Activated T-helper 17 cell treated with anti-CD3 and anti-CD28 coated beads, Interleukin-2, amount 50 U/mL, for 72 hours (primary cell): ENCODE data around the gene DGKZ. TPM values are rescaled to one million over a fixed set of nuclear protein-coding genes. Genes with fewer than 3 reads are reported as not detected.

Experiments used
- ATAC-seq: fragments of 150-1000 bp; cut with Tn5 transposase; replicated peaks from 2 replicates; pipeline ENCODE4 v1.10.0; 2021; ENCODE audit warnings: mild to moderate bottlenecking, moderate library complexity
- H3K27ac Mint-ChIP-seq: one replicate; pipeline ENCODE4 v1.8.0; 2022; ENCODE audit warnings: mixed read lengths
- H3K27me3 Mint-ChIP-seq: one replicate; pipeline ENCODE4 v1.8.0; 2022; ENCODE audit warnings: mixed read lengths
- H3K36me3 Mint-ChIP-seq: one replicate; pipeline ENCODE4 v1.8.0; 2022; ENCODE audit warnings: low read depth, mild to moderate bottlenecking, mixed read lengths
- H3K4me1 Mint-ChIP-seq: one replicate; pipeline ENCODE4 v1.8.0; 2022; ENCODE audit warnings: mixed read lengths
- H3K4me3 Mint-ChIP-seq: one replicate; pipeline ENCODE4 v1.8.0; 2022; ENCODE audit warnings: mild to moderate bottlenecking, mixed read lengths
- H3K9me3 Mint-ChIP-seq: one replicate; pipeline ENCODE4 v1.8.0; 2022; ENCODE audit warnings: mixed read lengths
- total RNA-seq, 2 donors: library from RNA; stranded (reverse); gene quantifications; one replicate each; pipeline ENCODE4 v1.2.3, GENCODE V29; 2022

Gene DGKZ
- total RNA-seq, 2 donors from 2014 or later = 78.9 to 100 TPM

DNA sequence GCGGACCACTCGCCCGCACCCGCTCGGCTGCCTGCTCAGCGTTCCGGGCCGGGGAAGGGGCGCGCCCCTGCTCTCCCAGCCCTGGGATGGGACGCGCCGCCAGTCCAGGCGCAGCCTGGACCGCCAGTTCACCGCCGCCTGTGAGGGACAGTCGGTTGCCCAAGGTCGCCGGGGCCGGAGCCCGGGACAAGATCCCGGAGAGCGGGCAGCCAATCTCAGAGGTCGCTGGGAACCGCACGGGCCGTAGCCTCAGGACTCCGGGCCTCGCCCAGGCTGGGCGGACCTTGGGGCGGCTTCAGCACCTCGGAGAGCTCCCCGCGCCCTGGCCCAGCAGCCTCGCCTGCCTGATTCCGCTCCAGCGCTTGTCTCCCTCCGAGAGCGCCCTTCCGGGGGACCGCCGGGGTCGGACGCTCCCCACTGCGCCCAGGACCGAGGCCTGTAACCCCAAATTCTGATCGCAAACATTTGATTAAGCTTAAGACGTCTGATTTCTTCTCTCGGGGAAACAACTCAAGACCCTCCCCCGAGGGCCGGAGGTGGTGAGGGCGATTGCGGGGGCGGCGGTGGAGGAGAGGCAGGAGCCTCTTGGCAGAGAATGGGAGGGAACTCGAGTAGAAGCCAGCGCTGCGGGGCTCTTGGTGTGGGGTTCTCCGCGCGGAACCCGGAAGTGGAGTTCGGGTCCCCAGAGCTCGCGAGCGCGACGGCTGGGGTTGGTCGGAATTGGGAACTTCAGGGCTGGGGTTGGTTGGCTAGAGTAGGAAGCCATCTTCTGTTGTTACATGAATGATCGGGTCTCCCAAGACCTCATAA, 45.4 kb downstream of the DGKZ start:
- H3K9me3 Mint-ChIP-seq = no peaks in the 10 kb centered on the region
- H3K27me3 Mint-ChIP-seq = peaks cover 31% of the 10 kb centered on the region
- H3K4me3 Mint-ChIP-seq = peak overlapping the region; percentile 78
- peaks cover 20% of the 10 kb centered on the region for H3K36me3 Mint-ChIP-seq
- H3K27ac Mint-ChIP-seq = peak overlapping the region; percentile 20
- peak; percentile 86 for ATAC-seq
- H3K4me1 Mint-ChIP-seq = peaks cover 15% of the 10 kb centered on the region

DNA sequence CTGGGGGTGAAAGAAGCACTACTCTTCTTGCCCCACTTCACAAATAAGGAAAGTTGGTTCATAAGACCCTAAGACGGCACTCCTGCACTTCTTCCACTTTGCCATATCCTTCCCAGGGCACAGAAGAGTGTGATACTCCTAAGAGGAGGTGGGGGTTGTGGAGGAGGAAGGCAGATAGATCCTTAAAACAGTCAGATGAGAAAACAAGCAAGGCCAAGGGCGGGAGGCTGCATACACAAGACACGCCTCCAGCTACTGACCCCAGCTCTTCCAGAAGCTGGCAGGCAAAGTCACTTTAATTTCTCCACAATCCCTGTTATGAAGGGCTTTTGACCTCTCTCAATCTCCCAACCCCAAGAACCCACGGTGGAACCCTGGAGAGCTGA, 46.0 kb downstream of the DGKZ start:
- H3K4me3 Mint-ChIP-seq = peak overlapping the region; percentile 78
- ATAC-seq = no peak
- peaks cover 24% of the 10 kb centered on the region for H3K36me3 Mint-ChIP-seq
- H3K9me3 Mint-ChIP-seq = no peaks in the 10 kb centered on the region
- H3K27me3 Mint-ChIP-seq = peaks cover 26% of the 10 kb centered on the region
- H3K4me1 Mint-ChIP-seq = peaks cover 12% of the 10 kb centered on the region
- no peak overlapping the region for H3K27ac Mint-ChIP-seq

DNA sequence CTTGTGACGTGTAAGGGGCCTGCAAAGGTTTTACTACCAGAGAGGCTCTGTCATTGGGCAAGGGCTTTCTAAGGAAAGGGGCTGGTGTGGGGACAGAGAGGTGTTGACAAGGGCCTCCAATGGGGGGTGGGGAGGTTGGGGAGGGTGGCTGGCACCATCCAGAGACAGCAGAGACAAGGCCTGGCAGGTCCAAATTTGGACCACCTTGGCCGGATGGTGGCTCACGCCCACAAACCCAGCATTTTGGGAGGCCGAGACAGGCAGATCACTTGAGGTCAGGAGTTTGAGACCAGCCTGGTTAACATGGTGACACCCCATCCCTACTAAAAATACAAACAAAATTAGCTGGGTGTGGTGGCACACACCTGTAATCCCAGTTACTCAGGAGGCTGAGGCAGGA, 46.5 kb downstream of the DGKZ start:
- Mint-ChIP-seq H3K9me3 (no peaks in the 10 kb centered on the region), H3K36me3 (peaks cover 24% of the 10 kb centered on the region), H3K27ac (no peak overlapping the region), H3K4me3 (no peak overlapping the region), H3K27me3 (peaks cover 21% of the 10 kb centered on the region), H3K4me1 (peaks cover 8% of the 10 kb centered on the region)
- ATAC-seq = no peak

DNA sequence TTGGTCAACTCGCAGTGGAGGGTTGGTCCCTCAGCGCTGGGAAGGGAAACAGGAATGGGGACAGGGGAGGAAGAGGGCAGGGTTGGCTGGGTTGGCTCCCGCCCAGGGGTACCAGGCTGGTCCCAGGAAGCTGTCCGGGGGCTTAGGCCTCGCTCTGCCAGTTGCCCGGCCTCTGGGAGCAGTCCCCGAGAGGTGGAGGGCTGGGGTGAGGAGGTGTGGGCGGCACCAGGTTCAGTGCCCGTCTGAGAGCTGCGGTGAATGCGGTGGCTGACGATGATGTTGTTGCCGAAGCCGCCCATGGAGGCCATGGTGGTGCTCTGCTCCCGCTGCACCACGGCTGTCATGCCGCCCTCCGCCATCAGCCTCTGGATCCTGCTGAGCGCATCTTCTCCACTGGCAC, 50.3 kb downstream of the DGKZ start:
- no peaks in the 10 kb centered on the region for H3K9me3 Mint-ChIP-seq

DNA sequence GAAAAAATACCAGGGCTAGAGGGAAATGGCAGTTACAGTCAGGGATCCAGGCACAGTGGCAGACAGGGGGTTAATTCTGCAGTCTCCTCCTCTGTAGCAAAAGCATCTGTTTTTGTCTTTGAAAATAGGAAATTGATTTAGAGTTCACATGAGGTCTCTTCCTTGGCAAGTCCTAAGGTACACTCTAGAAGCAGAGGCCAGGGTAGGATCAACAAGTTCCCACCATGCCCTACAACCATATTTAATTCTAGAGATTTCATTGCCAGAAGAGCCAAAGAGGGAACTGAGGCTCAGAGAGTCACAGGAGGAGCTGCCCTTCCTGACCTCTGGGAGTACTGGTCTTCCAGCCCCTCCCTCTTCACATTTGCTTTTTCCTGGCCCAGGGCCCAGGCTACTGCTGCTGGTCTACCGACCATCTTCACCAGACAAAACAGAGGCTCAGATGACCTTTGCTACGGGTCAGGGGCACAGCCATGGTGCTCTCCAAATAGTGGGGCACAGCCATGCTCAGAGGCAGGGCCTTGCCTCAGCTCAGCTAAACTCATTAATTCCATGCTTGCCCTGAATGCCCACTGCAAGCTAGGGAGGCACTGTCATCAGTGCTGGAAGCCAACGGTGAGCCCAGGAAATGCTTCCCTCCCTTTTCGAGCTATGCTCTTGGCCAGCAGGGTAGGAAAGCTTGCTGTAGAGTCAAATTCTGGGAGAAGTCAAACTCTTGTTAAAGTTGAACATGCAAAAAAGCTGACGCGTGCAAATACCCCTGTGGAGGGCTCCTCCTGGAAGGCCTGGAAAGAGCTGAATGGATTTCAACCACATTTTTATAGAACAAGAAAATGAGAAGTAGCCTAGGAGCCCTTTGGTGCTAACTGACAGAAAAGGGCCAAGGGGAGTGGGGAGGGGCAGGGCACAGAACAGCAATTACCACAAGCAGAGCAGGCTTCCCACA, 56.0 kb downstream of the DGKZ start:
- peaks cover 65% of the 10 kb centered on the region for H3K36me3 Mint-ChIP-seq

More for the DNA sequence above, 50.3 kb downstream of the DGKZ start:
- Mint-ChIP-seq H3K4me1 (peaks cover 7% of the 10 kb centered on the region), H3K27ac (no peak overlapping the region), H3K4me3 (no peak overlapping the region), H3K27me3 (peaks cover 7% of the 10 kb centered on the region), H3K36me3 (peaks cover 46% of the 10 kb centered on the region)
- ATAC-seq = no peak

DNA sequence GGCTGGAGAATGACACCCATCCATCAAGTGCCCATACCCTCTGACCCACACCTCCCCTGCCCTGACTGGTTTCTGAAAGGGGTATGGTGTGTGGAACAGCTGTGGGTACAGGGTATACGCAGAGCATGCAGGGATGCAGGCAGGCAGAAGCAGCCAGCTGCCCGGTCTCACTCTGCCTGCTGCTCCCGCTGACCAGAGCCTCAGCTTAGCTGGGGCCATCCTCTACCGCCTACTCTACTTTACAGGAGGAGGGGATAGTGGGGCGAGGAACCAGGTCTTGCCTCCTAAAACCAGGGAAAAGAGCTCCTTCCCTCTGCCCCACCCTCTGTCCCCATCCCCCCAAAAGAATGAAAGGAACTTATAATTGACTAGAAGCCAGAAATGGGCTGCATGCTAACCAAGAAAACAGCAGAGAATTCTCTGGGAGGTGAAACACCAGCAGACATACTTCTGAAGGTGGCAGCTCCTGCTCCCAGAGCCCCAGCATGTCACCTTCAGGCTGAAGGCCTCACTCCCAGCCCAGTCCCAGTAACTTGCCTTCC, 57.3 kb downstream of the DGKZ start:
- Mint-ChIP-seq H3K27ac (no peak overlapping the region), H3K4me1 (no peaks in the 10 kb centered on the region), H3K36me3 (peaks cover 71% of the 10 kb centered on the region), H3K27me3 (no peaks in the 10 kb centered on the region), H3K4me3 (no peak overlapping the region), H3K9me3 (no peaks in the 10 kb centered on the region)
- no peak for ATAC-seq

More for the DNA sequence above, 56.0 kb downstream of the DGKZ start:
- H3K27me3 Mint-ChIP-seq = no peaks in the 10 kb centered on the region
- no peak overlapping the region for H3K4me3 Mint-ChIP-seq
- no peak overlapping the region for H3K27ac Mint-ChIP-seq
- ATAC-seq = no peak
- no peaks in the 10 kb centered on the region for H3K9me3 Mint-ChIP-seq
- no peaks in the 10 kb centered on the region for H3K4me1 Mint-ChIP-seq

DNA sequence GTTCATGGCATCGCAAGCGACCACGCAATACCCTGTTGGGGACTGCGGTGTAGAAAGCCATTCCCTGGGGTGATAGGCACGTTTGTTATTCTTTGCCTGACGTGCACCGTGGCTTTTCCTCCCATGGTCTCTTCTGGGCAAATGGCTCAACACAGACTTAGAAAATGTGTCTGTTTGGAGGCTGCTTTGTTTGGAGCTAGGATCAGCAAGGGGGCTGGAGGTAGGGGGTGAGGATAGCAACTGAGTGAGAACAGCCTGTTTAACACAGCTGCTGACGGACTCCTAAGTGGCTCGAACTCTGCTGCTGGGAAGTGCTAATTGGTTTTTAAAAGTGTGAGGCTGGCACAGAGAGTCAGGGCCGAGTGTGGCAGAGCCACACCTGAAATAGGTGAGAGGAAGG, 60.4 kb downstream of the DGKZ start:
- Mint-ChIP-seq H3K9me3 (no peaks in the 10 kb centered on the region), H3K4me3 (no peak overlapping the region), H3K36me3 (peaks cover 71% of the 10 kb centered on the region), H3K27me3 (no peaks in the 10 kb centered on the region), H3K4me1 (no peaks in the 10 kb centered on the region), H3K27ac (no peak overlapping the region)
- no peak for ATAC-seq

DNA sequence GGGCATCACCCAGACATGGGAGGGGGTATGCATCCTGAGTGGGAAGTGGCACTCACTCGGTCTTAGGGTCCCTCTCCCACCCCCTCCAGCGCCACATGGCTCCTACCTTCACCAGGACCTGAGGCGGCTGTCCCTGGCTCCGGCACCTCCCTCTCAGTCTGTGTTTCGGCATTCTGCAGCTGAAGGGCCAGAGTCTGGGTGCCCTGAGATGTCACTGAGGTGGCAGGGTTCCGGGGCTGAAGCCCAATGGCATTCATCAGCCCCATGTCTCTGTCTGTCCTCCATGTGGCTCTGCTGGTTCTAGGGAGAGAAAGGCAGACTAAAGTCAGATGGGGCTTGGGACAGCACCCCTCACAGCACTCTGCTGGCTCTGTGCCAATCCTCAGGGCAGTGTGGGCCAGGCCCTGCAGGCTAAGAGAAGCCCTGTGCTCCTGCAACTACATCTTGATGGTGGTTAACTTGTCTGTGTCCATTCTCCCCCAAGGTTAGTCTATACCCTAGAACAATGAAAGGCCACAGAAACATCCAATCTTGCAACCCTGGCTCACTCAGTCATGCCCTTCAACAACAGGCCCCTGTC, 61.2 kb downstream of the DGKZ start:
- Mint-ChIP-seq H3K27ac (no peak overlapping the region), H3K9me3 (no peaks in the 10 kb centered on the region), H3K27me3 (no peaks in the 10 kb centered on the region)

DNA sequence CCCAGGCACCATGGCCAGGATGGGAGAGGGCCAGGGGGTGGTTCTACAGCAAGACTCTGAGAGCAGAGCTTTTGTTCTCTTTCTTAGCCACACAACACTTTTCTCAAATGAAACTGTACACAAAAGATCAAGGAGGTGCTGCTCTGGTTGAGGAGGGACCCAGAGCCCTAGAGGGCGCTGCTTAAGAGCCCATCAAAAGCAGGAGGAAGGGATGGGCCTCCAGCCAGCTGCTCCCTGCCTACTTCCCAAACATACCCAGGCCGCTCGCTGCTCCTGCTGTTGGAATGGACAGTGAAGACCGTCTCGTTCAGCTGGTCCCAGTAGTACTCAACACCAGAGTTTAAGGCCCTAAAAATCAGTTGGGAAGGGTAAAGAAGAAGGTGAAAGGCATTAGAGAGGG, 62.8 kb downstream of the DGKZ start:
- H3K27ac Mint-ChIP-seq = no peak overlapping the region
- no peaks in the 10 kb centered on the region for H3K27me3 Mint-ChIP-seq
- no peaks in the 10 kb centered on the region for H3K9me3 Mint-ChIP-seq
- no peak for ATAC-seq
- H3K36me3 Mint-ChIP-seq = peaks cover 68% of the 10 kb centered on the region
- H3K4me3 Mint-ChIP-seq = no peak overlapping the region
- H3K4me1 Mint-ChIP-seq = no peaks in the 10 kb centered on the region

More for the DNA sequence above, 61.2 kb downstream of the DGKZ start:
- Mint-ChIP-seq H3K36me3 (peaks cover 68% of the 10 kb centered on the region), H3K4me1 (no peaks in the 10 kb centered on the region), H3K4me3 (no peak overlapping the region)
- ATAC-seq = no peak

DNA sequence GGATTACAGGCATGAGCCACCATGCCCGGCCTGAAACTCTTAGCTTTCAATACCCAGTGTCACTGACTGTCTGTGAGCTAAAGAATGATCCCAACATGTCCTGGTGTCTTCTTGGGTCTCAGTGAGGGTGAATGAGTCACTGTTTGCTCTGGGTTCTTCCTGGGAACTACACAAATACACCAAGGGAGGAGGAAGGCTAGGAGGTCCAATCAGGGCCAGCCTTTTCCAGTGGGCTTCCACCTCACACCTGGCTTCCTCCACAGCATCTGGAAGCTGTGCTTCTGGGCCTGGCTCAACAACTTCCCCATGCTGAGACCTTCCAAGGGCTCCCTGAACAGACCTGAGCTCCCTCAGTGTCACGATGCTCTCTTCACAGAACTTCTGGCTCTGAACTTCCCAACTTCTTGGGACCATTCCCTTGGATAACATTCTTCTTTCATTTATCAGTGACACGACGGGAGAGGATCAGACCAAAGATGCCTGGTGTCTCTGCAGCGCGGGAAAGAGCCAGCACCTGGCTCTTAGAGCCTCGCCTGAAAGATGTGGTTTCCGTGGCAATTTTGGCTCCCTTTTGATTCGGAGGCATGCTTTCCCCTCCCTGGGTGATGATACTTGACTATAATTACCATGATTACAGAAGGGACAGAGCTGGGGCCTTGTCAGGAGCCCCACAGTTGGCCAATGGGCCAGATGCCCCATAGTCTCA, 66.7 kb downstream of the DGKZ start:
- ATAC-seq = no peak
- H3K27ac Mint-ChIP-seq = peak overlapping the region; percentile 17
- no peaks in the 10 kb centered on the region for H3K4me1 Mint-ChIP-seq
- H3K36me3 Mint-ChIP-seq = peaks cover 78% of the 10 kb centered on the region
- H3K9me3 Mint-ChIP-seq = no peaks in the 10 kb centered on the region
- H3K27me3 Mint-ChIP-seq = no peaks in the 10 kb centered on the region
- H3K4me3 Mint-ChIP-seq = no peak overlapping the region

DNA sequence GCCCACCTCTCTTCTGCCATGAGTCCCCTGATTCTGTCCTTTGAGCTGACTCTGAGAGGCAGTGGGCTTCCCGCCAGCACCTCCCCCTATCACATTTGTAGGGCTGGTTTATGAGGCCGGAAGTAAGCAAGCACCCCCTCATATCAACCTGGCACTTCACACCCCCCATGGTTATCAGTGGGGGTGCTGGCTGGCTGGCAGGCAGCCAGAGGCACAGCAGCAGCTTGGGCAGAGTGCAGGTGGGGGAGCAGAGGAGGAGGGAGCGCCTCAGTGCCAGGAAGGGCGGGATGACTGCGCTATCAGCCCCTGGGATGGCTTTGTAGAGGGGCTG, 67.2 kb downstream of the DGKZ start:
- H3K36me3 Mint-ChIP-seq = peaks cover 80% of the 10 kb centered on the region
- no peak for ATAC-seq
- no peaks in the 10 kb centered on the region for H3K4me1 Mint-ChIP-seq
- H3K27ac Mint-ChIP-seq = peak overlapping the region; percentile 17
- no peaks in the 10 kb centered on the region for H3K9me3 Mint-ChIP-seq
- no peaks in the 10 kb centered on the region for H3K27me3 Mint-ChIP-seq
- H3K4me3 Mint-ChIP-seq = no peak overlapping the region

DNA sequence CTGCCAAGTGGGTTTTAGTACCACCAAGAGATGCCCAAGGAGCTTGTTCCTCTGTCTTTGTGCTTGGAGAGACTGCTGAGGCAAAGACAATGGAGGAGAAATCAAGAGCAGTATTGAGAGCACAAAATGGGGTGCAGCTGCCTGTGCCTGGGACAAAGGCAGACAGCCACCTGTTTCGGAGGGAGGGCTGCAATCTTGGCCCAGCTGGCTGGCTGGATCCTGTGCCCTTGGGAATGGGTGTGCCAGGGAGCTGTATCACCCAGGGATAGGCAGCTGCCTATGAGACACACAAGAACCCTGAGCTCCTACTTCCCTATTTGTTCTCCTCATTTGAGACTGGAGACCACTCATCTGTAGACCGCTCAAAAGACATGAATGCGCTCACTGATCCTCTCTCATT, 67.6 kb downstream of the DGKZ start:
- H3K9me3 Mint-ChIP-seq = no peaks in the 10 kb centered on the region
- H3K4me3 Mint-ChIP-seq = no peak overlapping the region
- no peaks in the 10 kb centered on the region for H3K4me1 Mint-ChIP-seq
- peaks cover 75% of the 10 kb centered on the region for H3K36me3 Mint-ChIP-seq
- H3K27ac Mint-ChIP-seq = no peak overlapping the region
- ATAC-seq = no peak
- H3K27me3 Mint-ChIP-seq = no peaks in the 10 kb centered on the region

DNA sequence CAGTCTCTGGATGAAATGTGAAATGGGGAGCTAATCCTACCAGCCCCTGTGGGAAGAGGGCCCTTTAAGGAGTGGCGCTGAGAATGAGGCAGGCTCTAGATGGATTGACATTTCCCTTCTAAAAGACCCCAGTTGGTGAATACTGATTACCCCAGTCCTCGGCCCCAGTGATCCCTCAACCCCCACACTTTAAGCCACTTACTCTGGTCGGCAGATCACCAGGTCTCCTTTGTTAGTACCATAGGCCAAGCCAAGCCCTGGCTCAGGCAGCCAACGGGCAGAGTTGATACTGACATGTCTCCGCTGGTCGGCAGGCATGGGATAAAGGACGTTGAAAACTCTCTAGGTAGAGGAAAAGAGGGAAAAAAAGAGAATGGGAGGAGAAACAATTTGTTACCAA, 70.4 kb downstream of the DGKZ start:
- peaks cover 85% of the 10 kb centered on the region for H3K36me3 Mint-ChIP-seq
- no peak overlapping the region for H3K4me3 Mint-ChIP-seq

DNA sequence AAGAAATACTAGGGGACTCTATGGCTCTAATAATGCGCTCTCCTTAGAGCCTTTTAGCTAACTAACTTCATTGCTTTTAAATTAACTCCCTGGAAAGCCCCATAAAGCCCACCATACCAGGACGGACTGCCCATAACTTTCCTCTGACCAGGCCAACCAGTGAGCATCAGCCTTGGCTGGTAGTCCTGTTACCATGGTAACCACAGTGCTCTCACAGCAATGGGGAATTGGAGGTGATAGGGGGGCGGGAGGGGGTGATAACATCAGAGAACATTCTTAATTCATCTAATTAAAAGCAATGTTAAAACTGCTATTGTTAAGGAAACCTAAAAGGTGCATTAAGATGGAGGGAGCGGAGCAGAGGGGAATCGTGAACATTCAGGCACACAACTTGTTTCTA, 71.5 kb downstream of the DGKZ start:
- no peak for ATAC-seq
- H3K4me3 Mint-ChIP-seq = no peak overlapping the region

More for the DNA sequence above, 70.4 kb downstream of the DGKZ start:
- peaks cover 4% of the 10 kb centered on the region for H3K4me1 Mint-ChIP-seq
- no peak for ATAC-seq
- no peak overlapping the region for H3K27ac Mint-ChIP-seq
- no peaks in the 10 kb centered on the region for H3K27me3 Mint-ChIP-seq
- H3K9me3 Mint-ChIP-seq = no peaks in the 10 kb centered on the region

More for the DNA sequence above, 71.5 kb downstream of the DGKZ start:
- Mint-ChIP-seq H3K36me3 (peaks cover 84% of the 10 kb centered on the region), H3K27me3 (no peaks in the 10 kb centered on the region), H3K27ac (no peak overlapping the region), H3K4me1 (peaks cover 4% of the 10 kb centered on the region), H3K9me3 (no peaks in the 10 kb centered on the region)
